HG03565 (cell line): ENCODE measurements around the gene SORCS2.
A peak's percentile ranks its signal among the peaks of the same experiment; 100 is the strongest.

Source experiments
- ATAC-seq: cut with Tn5 transposase; IDR thresholded peaks from one replicate; pipeline ENCODE4 v1.9.1; 2021; ENCODE audit warnings: mild to moderate bottlenecking, moderate library complexity; ENCODE audit not compliant: unreplicated experiment

The SORCS2 gene

GRCh38 chr4:7777871-7778509, 585.7 kb downstream of the SORCS2 start:
- no peak for ATAC-seq

GRCh38 chr4:7778510-7779431, 586.4 kb downstream of the SORCS2 start:
- no peak for ATAC-seq

- no peak for ATAC-seq
Observed at GRCh38 chr4:7779432-7779768, 587.1 kb downstream of the SORCS2 start.

- no peak for ATAC-seq
Observed at GRCh38 chr4:7780751-7781348, 588.5 kb downstream of the SORCS2 start.

GRCh38 chr4:7781366-7781765, 589.0 kb downstream of the SORCS2 start:
- no peak for ATAC-seq

- ATAC-seq, result no peak
Observed at GRCh38 chr4:7781993-7782392, 589.7 kb downstream of the SORCS2 start.

- ATAC-seq, result peak; percentile 50
Observed at GRCh38 chr4:7782783-7783182, 590.4 kb downstream of the SORCS2 start.

- ATAC-seq, result no peak
Observed at GRCh38 chr4:7783541-7783940, 591.2 kb downstream of the SORCS2 start.

- ATAC-seq, result no peak
Observed at GRCh38 chr4:7784131-7784870, 592.0 kb downstream of the SORCS2 start.

GRCh38 chr4:7785017-7785416, 592.7 kb downstream of the SORCS2 start:
- ATAC-seq, result no peak

- no peak for ATAC-seq
Observed at GRCh38 chr4:7786040-7786439, 593.7 kb downstream of the SORCS2 start.

- no peak for ATAC-seq
Observed at GRCh38 chr4:7786517-7786916, 594.2 kb downstream of the SORCS2 start.

GRCh38 chr4:7787067-7787466, 594.7 kb downstream of the SORCS2 start:
- ATAC-seq, result no peak

- ATAC-seq, result no peak
Observed at GRCh38 chr4:7787681-7788141, 595.4 kb downstream of the SORCS2 start.

- no peak for ATAC-seq
Observed at GRCh38 chr4:7788193-7788592, 595.9 kb downstream of the SORCS2 start.

GRCh38 chr4:7788694-7789425, 596.5 kb downstream of the SORCS2 start:
- no peak for ATAC-seq

GRCh38 chr4:7790023-7790422, 597.7 kb downstream of the SORCS2 start:
- ATAC-seq, result no peak

- ATAC-seq, result no peak
Observed at GRCh38 chr4:7790999-7791398, 598.7 kb downstream of the SORCS2 start.
